ENCODE measurements around the gene COL5A1.
"Not testable (repeated sequence)": the region's sequence is repeated elsewhere in the genome, so short reads cannot be mapped to it uniquely, and the experiment has no call there.

The COL5A1 gene

GRCh38 chr9:134658378-134658955, 16.9 kb downstream of the COL5A1 start:
- no peak for DNase-seq

GRCh38 chr9:134659688-134660131, 18.1 kb downstream of the COL5A1 start:
- no peak for DNase-seq

- DNase-seq, result no peak
These were observed 18.8 kb downstream of the COL5A1 start for GRCh38 chr9:134660407-134660806.

- DNase-seq, result no peak
These were observed 19.7 kb downstream of the COL5A1 start for GRCh38 chr9:134661299-134661698.

- DNase-seq, result no peak
These were observed 20.2 kb downstream of the COL5A1 start for GRCh38 chr9:134661791-134662142.

GRCh38 chr9:134662143-134662876, 20.7 kb downstream of the COL5A1 start:
- DNase-seq, result no peak

GRCh38 chr9:134663084-134663483, 21.5 kb downstream of the COL5A1 start:
- no peak for DNase-seq

- DNase-seq, result no peak
These were observed 22.3 kb downstream of the COL5A1 start for GRCh38 chr9:134663753-134664415.

- no peak for DNase-seq
These were observed 22.8 kb downstream of the COL5A1 start for GRCh38 chr9:134664446-134664845.

GRCh38 chr9:134666208-134666607, 24.6 kb downstream of the COL5A1 start:
- no peak for DNase-seq

- DNase-seq, result no peak
These were observed 25.2 kb downstream of the COL5A1 start for GRCh38 chr9:134666831-134667230.

GRCh38 chr9:134668977-134669376, 27.4 kb downstream of the COL5A1 start:
- not testable (repeated sequence) for DNase-seq

- DNase-seq, result no peak
These were observed 27.9 kb downstream of the COL5A1 start for GRCh38 chr9:134669399-134669955.

GRCh38 chr9:134670042-134670525, 28.5 kb downstream of the COL5A1 start:
- DNase-seq, result no peak

GRCh38 chr9:134670851-134671281, 29.3 kb downstream of the COL5A1 start:
- DNase-seq, result no peak

- DNase-seq, result no peak
These were observed 29.9 kb downstream of the COL5A1 start for GRCh38 chr9:134671341-134672113.

GRCh38 chr9:134676361-134676760, 34.8 kb downstream of the COL5A1 start:
- DNase-seq, result no peak

- no peak for DNase-seq
These were observed 35.3 kb downstream of the COL5A1 start for GRCh38 chr9:134676886-134677285.

- no peak for DNase-seq
These were observed 36.1 kb downstream of the COL5A1 start for GRCh38 chr9:134677743-134678142.

- no peak for DNase-seq
These were observed 36.6 kb downstream of the COL5A1 start for GRCh38 chr9:134678206-134678605.

GRCh38 chr9:134678666-134679443, 37.3 kb downstream of the COL5A1 start:
- DNase-seq, result no peak

Data from NCI-H748 treated with DMSO at 0.1 percent for 48 hours (cell line).